Measurements from ENCODE around the gene DIAPH1. TPM values are rescaled to one million over a fixed set of nuclear protein-coding genes. Genes with fewer than 3 reads are reported as not detected.
A peak's percentile ranks its signal among the peaks of the same experiment; 100 is the strongest.

The DIAPH1 gene
- total RNA-seq, 1 donor from 2014 or later, result 136 TPM

GRCh38 chr5:141512911-141513626, 105.7 kb downstream of the DIAPH1 start:
- Mint-ChIP-seq H3K9me3 (no peaks in the 10 kb centered on the region), H3K4me3 (peak overlapping the region; percentile 85), H3K4me1 (peaks cover 77% of the 10 kb centered on the region), H3K36me3 (ENCODE audit: low read depth) (peaks cover 39% of the 10 kb centered on the region), H3K27me3 (no peaks in the 10 kb centered on the region), H3K27ac (peak overlapping the region; percentile 20)
- ATAC-seq (ENCODE audit: low read depth) (peak; percentile 7), DNase-seq (no peak)
- intact Hi-C loops (cut with micrococcal nuclease), result loop anchor here (1.0 to 5.0 kb wide), 3 partner anchors 21 to 104 kb away; partner anchors contain the start of genes DIAPH1 and PCDHGA12
- POLR2A ChIA-PET, result interaction anchor here (0.6 to 5.3 kb wide), 5 partner anchors 10 to 193 kb away, joined by 3 to 24 read pairs (median 6); partner anchors contain the start of gene TAF7
- CTCF ChIA-PET, result interaction anchor here (0.8 to 5.2 kb wide), 19 partner anchors 10 to 92 kb away, joined by 3 to 44 read pairs (median 5); partner anchors contain the start of genes PCDHGA11 and PCDHGA12
- no peak for TF ChIP-seq CTCF (IDR thresholded peaks at IDR 0.05)

- peaks cover 33% of the 10 kb centered on the region for H3K36me3 Mint-ChIP-seq (ENCODE audit: low read depth)
- DNase-seq (peak; percentile 66), ATAC-seq (ENCODE audit: low read depth) (no peak)
- H3K4me3 Mint-ChIP-seq, result peak overlapping the region; percentile 85
- POLR2A ChIA-PET, result interaction anchor here (0.6 to 5.3 kb wide), 4 partner anchors 11 to 192 kb away, joined by 3 to 24 read pairs (median 6); partner anchors contain the start of gene TAF7
- intact Hi-C loops (cut with micrococcal nuclease), result loop anchor here (1.0 to 5.0 kb wide), 3 partner anchors 20 to 105 kb away; partner anchors contain the start of genes DIAPH1 and PCDHGA12
- CTCF ChIA-PET, result interaction anchor here (0.8 to 5.2 kb wide), 18 partner anchors 9 to 91 kb away, joined by 3 to 44 read pairs (median 4); partner anchors contain the start of genes PCDHGA11 and PCDHGA12
- peak; percentile 37 for TF ChIP-seq CTCF (IDR thresholded peaks at IDR 0.05)
- peak overlapping the region; percentile 20 for H3K27ac Mint-ChIP-seq
- no peaks in the 10 kb centered on the region for H3K9me3 Mint-ChIP-seq
- H3K4me1 Mint-ChIP-seq, result peaks cover 84% of the 10 kb centered on the region
- no peaks in the 10 kb centered on the region for H3K27me3 Mint-ChIP-seq
Observed at GRCh38 chr5:141512390-141512910, 106.3 kb downstream of the DIAPH1 start.

GRCh38 chr5:141511771-141512325, 107.0 kb downstream of the DIAPH1 start:
- TF ChIP-seq CTCF (IDR thresholded peaks at IDR 0.05), result no peak
- no peaks in the 10 kb centered on the region for H3K27me3 Mint-ChIP-seq
- H3K36me3 Mint-ChIP-seq (ENCODE audit: low read depth), result peaks cover 28% of the 10 kb centered on the region
- ChIA-PET POLR2A (interaction anchor here (0.9 to 5.3 kb wide), 3 partner anchors 11 to 191 kb away, joined by 3 to 24 read pairs (median 9); partner anchors contain the start of gene TAF7), CTCF (interaction anchor here (0.8 to 5.2 kb wide), 11 partner anchors 10 to 91 kb away, joined by 3 to 44 read pairs (median 7); partner anchors contain the start of genes PCDHGA11 and PCDHGA12)
- peak overlapping the region; percentile 62 for H3K27ac Mint-ChIP-seq
- DNase-seq (no peak), ATAC-seq (ENCODE audit: low read depth) (no peak)
- intact Hi-C loops (cut with micrococcal nuclease), result loop anchor here (1.0 to 5.0 kb wide), 5 partner anchors 20 to 192 kb away; partner anchors contain the start of genes DIAPH1, PCDHGA12 and TAF7
- peaks cover 90% of the 10 kb centered on the region for H3K4me1 Mint-ChIP-seq
- no peaks in the 10 kb centered on the region for H3K9me3 Mint-ChIP-seq
- H3K4me3 Mint-ChIP-seq, result peak overlapping the region; percentile 32

GRCh38 chr5:141510850-141511601, 107.8 kb downstream of the DIAPH1 start:
- ATAC-seq (ENCODE audit: low read depth) (peak; percentile 73), DNase-seq (peak; percentile 52)
- Mint-ChIP-seq H3K27ac (peak overlapping the region; percentile 62), H3K4me3 (peak overlapping the region; percentile 32), H3K27me3 (no peaks in the 10 kb centered on the region), H3K9me3 (no peaks in the 10 kb centered on the region), H3K36me3 (ENCODE audit: low read depth) (peaks cover 19% of the 10 kb centered on the region), H3K4me1 (peaks cover 89% of the 10 kb centered on the region)
- ChIA-PET CTCF (interaction anchor here (1.0 to 5.2 kb wide), 6 partner anchors 9 to 90 kb away, joined by 3 to 44 read pairs (median 6); partner anchors contain the start of genes PCDHGA11 and PCDHGA12), POLR2A (interaction anchor here (0.8 to 5.3 kb wide), 3 partner anchors 20 to 191 kb away, joined by 3 to 24 read pairs (median 4); partner anchors contain the start of genes PCDHGA12 and TAF7)
- TF ChIP-seq CTCF (IDR thresholded peaks at IDR 0.05), result no peak
- intact Hi-C loops (cut with micrococcal nuclease), result loop anchor here (1.0 to 5.0 kb wide), 3 partner anchors 34 to 191 kb away; partner anchors contain the start of genes DIAPH1 and TAF7

Data from activated B cell treated with CpG ODN at 0.5 μM for 24 hours (primary cell).